Measurements from ENCODE around the gene CCDC137.

Gene CCDC137

GRCh38 chr17:81703747-81704654 is 37.5 kb downstream of the CCDC137 start:
- DNase-seq = no peak

- DNase-seq = no peak
Measured at GRCh38 chr17:81705518-81706231, 39.1 kb downstream of the CCDC137 start.

- DNase-seq = no peak
Measured at GRCh38 chr17:81706232-81706611, 39.7 kb downstream of the CCDC137 start.

GRCh38 chr17:81706757-81707624 is 40.5 kb downstream of the CCDC137 start:
- DNase-seq = no peak

- no peak for DNase-seq
Measured at GRCh38 chr17:81707725-81708646, 41.4 kb downstream of the CCDC137 start.

- no peak for DNase-seq
Measured at GRCh38 chr17:81708739-81709185, 42.2 kb downstream of the CCDC137 start.

- DNase-seq = no peak
Measured at GRCh38 chr17:81710514-81711308, 44.2 kb downstream of the CCDC137 start.

- peak; percentile 73 for DNase-seq
Measured at GRCh38 chr17:81711814-81712467, 45.4 kb downstream of the CCDC137 start, which contains the start of gene SLC25A10. Gene SLC25A10 (plus strand): TSS chr17:81712284. CDS start chr17:81712427, 143 bp downstream.

- DNase-seq = no peak
Measured at GRCh38 chr17:81712468-81713003, 46.0 kb downstream of the CCDC137 start.

GRCh38 chr17:81713004-81713555 is 46.5 kb downstream of the CCDC137 start:
- DNase-seq = no peak

- DNase-seq = no peak
Measured at GRCh38 chr17:81713556-81714411, 47.2 kb downstream of the CCDC137 start.

- no peak for DNase-seq
Measured at GRCh38 chr17:81714412-81715106, 48.0 kb downstream of the CCDC137 start.

- no peak for DNase-seq
Measured at GRCh38 chr17:81715107-81715871, 48.8 kb downstream of the CCDC137 start.

- DNase-seq = no peak
Measured at GRCh38 chr17:81715872-81716673, 49.5 kb downstream of the CCDC137 start.

GRCh38 chr17:81716674-81716996 is 50.1 kb downstream of the CCDC137 start:
- DNase-seq = no peak

- DNase-seq = no peak
Measured at GRCh38 chr17:81717049-81717765, 50.7 kb downstream of the CCDC137 start.
